IPS-15b (cell line): ENCODE results near the gene ARHGAP42.

Experiments used
- H3K27me3 ChIP-seq: one replicate; pipeline ENCODE4 v1.6.1; 2013; ENCODE audit warnings: low read length; ENCODE audit not compliant: control insufficient read depth, insufficient read depth
- H3K36me3 ChIP-seq: one replicate; pipeline ENCODE4 v1.6.1; 2013; ENCODE audit warnings: low read length; ENCODE audit not compliant: control insufficient read depth, insufficient read depth
- H3K4me1 ChIP-seq: one replicate; pipeline ENCODE4 v1.6.1; 2013; ENCODE audit warnings: mild to moderate bottlenecking, low read length; ENCODE audit not compliant: control insufficient read depth, insufficient read depth
- H3K4me3 ChIP-seq: one replicate; pipeline ENCODE4 v1.5.1; 2013; ENCODE audit warnings: low read depth, low read length
- H3K9ac ChIP-seq: one replicate; pipeline ENCODE4 v1.6.1; 2013; ENCODE audit warnings: low read depth, mild to moderate bottlenecking, low read length
- H3K9me3 ChIP-seq: one replicate; pipeline ENCODE4 v1.6.1; 2013; ENCODE audit warnings: mild to moderate bottlenecking, low read length; ENCODE audit not compliant: control insufficient read depth, insufficient read depth

ARHGAP42 gene

DNA sequence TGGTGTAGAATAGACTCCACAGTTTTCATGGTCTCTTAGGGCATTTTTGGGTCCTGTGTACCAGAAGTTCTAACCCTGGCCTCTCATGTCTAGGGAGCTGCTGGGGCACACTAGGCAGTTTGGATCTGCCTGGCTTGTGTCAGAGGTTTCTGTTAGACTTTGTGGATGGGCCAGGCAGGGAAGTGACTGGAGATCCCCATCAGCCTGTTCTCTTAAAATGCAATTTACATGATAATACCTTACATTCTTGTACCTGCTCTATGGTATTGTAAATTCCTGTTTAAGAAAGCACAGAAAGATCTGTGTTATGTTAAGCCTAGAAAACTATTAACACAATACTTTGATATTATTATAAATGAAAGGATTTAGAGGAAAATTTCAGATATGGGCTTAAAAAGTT is 104.0 kb downstream of the ARHGAP42 start:
- Histone ChIP-seq H3K36me3 (no peaks in the 10 kb centered on the region), H3K27me3 (no peaks in the 10 kb centered on the region), H3K4me1 (peaks cover 17% of the 10 kb centered on the region), H3K9ac (no peak overlapping the region), H3K9me3 (no peaks in the 10 kb centered on the region), H3K4me3 (no peak overlapping the region)

DNA sequence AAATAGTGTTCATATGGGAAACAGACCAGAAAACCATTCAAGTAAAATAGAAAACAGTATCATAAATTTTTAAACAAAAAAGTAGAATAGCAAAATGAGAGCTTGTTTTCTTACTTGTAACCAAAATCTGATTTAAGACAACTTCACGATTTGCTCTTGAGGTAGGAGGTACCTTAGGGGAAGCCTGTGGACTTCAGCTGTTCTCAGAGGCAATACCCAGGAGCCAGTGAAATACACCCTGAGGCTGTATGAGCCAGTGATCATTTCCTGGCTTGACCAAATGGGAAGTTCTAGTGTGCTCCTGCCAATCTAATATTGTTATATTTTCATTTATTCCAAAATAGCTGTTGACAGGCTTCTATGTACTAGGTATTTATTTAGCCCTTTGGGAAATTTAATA is 104.8 kb downstream of the ARHGAP42 start:
- no peaks in the 10 kb centered on the region for H3K27me3 ChIP-seq
- peaks cover 17% of the 10 kb centered on the region for H3K4me1 ChIP-seq
- H3K4me3 ChIP-seq: no peak overlapping the region
- no peaks in the 10 kb centered on the region for H3K9me3 ChIP-seq
- no peaks in the 10 kb centered on the region for H3K36me3 ChIP-seq
- no peak overlapping the region for H3K9ac ChIP-seq

DNA sequence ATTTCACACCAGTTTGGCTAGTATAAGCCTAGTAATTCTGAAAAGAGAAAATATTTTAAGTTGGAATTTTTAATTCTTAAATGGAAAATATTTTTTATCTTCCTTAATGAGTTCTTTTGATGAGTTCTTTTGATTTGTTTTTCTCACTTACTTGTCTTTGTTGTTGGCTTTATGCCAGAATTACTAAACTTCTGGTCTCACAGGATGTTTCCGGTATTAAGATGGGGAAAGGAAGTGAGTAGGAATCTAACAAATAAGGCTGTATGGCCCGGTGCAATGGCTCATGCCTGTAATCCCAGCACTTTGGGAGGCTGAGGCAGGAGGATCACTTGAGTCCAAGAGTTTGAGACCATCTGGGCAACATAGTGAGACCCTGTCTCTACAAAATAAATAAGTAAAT is 106.4 kb downstream of the ARHGAP42 start:
- no peaks in the 10 kb centered on the region for H3K27me3 ChIP-seq
- H3K4me1 ChIP-seq: peaks cover 17% of the 10 kb centered on the region
- no peaks in the 10 kb centered on the region for H3K9me3 ChIP-seq
- H3K4me3 ChIP-seq: no peak overlapping the region
- H3K36me3 ChIP-seq: no peaks in the 10 kb centered on the region
- no peak overlapping the region for H3K9ac ChIP-seq

DNA sequence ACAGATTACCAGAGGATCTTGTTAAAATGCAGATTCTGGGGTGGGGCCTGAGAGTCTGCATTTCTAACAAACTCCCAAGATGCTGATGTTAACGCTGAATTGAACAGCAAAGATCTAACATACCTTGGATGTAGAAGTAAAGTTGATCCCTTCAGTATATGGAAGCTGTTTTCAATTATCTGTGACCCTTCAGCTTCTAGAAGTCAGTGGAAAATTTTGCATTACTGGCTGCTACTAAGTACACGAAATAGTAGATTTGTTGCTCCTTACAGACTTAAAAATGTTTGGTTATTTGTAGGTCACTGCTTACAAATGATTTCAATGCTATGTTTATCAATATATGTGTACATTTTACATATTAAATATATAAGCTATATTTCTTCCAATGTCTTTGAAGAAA is 107.4 kb downstream of the ARHGAP42 start:
- peaks cover 17% of the 10 kb centered on the region for H3K4me1 ChIP-seq
- no peaks in the 10 kb centered on the region for H3K27me3 ChIP-seq
- no peak overlapping the region for H3K9ac ChIP-seq
- H3K4me3 ChIP-seq: no peak overlapping the region
- no peaks in the 10 kb centered on the region for H3K36me3 ChIP-seq
- H3K9me3 ChIP-seq: no peaks in the 10 kb centered on the region

DNA sequence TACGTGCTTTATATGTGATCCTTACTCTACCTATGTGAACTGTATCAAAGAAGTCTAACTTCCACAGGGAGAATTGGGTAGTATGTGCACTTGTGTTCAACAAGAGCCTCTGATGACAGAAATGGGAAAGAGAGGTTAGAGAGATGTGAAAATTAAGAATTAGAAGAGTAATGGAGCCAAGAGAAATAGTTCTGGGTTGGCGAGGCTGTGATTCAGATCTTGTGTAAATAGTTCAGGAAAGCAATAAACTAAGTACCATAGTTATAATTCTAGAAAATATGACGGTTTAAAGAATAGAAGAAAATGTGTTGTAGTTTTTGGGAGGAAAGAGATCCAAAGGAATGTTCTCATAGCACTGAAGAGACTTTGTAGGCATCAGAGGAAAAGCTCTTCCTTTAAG is 112.4 kb downstream of the ARHGAP42 start:
- H3K9ac ChIP-seq: no peak overlapping the region
- H3K4me3 ChIP-seq: no peak overlapping the region
- no peaks in the 10 kb centered on the region for H3K9me3 ChIP-seq
- H3K4me1 ChIP-seq: peaks cover 6% of the 10 kb centered on the region
- H3K27me3 ChIP-seq: no peaks in the 10 kb centered on the region
- no peaks in the 10 kb centered on the region for H3K36me3 ChIP-seq

DNA sequence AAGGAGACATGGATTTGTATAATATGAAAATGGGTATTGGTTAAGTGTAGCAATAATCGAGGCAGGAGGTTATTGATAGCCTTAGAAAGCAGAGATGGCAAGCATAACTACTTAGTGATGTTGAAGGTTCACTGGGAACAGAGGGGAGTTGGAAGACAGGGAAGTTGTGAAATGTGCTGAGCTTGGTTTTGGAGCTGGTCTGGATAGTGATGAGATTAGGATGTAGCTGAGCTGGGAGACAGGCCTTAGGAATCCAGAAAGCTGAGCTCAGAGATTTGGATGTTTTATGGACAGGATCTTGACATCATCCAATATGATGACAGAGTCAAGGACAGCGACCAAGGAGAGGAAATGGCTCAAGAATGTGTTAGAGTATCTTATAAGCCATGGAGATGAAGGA is 113.1 kb downstream of the ARHGAP42 start:
- no peaks in the 10 kb centered on the region for H3K36me3 ChIP-seq
- no peaks in the 10 kb centered on the region for H3K9me3 ChIP-seq
- H3K4me3 ChIP-seq: no peak overlapping the region
- peaks cover 6% of the 10 kb centered on the region for H3K4me1 ChIP-seq
- no peaks in the 10 kb centered on the region for H3K27me3 ChIP-seq
- no peak overlapping the region for H3K9ac ChIP-seq

DNA sequence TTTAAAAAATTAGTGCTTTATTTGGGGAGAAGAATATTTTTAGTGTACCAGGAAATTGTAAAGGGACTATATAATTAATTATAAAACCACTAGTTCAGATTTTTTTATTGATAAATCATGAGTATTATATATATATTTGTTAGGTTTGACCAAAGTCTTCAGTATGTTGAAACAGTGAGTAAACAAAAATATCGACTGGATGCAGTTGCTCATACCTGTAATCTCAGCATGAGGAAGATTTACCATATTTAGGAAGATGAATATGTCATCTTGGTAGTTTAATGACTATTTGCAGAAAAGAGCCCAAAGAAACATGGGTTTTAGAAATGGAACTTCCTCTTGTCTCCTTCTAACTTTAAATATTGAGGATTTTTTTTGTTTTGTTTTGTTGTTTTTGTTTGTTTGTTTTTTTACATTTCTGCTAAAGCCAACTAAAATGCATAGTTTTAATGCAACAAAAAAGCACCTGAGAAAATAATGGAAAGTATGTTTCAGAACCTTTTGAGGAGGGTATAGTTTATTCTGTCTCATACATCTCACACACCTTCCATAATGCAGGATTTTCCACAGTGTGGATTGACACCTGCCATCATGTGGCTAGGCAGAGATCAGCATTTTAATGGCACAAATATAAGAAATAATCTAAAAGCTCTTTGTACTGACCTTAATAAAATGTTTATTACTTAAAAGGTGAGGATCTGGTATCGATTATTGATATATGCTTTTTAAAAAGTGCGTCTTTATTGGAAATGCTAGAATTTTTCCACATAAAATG is 114.3 kb downstream of the ARHGAP42 start:
- no peaks in the 10 kb centered on the region for H3K36me3 ChIP-seq
- no peak overlapping the region for H3K9ac ChIP-seq
- H3K27me3 ChIP-seq: no peaks in the 10 kb centered on the region
- H3K9me3 ChIP-seq: no peaks in the 10 kb centered on the region
- no peak overlapping the region for H3K4me3 ChIP-seq
- peaks cover 6% of the 10 kb centered on the region for H3K4me1 ChIP-seq

DNA sequence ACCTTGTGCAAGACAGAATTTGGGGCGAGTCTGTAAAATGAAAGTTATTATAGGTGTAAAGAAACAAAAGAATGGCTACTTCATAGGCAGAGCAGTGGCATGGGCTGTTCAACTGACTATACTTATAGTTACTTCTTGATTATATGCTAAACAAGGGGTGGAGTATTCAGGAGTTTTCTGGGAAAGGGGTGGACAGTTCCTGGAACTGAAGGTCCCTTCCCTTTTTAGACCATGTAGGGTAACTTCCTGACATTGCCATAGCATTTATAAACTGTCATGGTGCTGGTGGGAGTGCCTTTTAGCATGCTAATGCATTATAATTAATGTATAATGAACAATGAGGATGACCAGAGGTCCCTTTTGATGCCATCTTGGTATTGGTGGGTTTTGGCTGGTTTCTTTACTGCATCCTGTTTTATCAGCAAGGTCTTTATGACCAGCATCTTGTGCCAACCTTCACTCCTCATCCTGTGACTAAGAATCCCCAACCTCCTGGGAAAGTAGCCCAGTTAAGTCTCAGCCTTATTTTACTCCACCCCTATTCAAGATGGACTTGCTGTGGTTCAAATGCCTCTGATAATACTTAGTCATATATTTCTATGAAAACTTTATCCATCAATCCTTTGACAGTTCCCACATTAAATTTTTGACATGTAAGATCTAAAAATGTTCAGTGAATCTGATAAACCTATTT is 118.6 kb downstream of the ARHGAP42 start:
- H3K4me3 ChIP-seq: no peak overlapping the region
- peaks cover 6% of the 10 kb centered on the region for H3K4me1 ChIP-seq
- H3K9me3 ChIP-seq: no peaks in the 10 kb centered on the region
- no peaks in the 10 kb centered on the region for H3K36me3 ChIP-seq
- H3K27me3 ChIP-seq: no peaks in the 10 kb centered on the region
- no peak overlapping the region for H3K9ac ChIP-seq

DNA sequence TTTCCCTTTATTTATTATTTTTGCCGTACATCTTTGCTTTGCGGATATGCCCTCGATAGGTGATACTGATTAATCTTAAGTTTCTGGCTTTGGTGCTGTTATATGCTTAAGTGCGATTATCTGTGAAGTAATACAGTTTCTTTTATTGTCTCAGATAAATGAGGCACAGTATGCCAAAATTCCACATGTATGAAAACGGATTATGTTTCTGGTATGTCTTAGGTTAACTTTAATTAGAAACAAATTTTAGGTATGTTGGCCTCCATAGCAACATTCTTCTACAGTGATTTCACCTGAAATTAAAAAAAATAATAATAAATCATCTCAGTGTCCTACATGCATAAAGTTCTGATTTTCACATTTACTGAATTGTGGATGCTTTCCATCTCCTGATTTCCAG is 119.2 kb downstream of the ARHGAP42 start:
- Histone ChIP-seq H3K9me3 (no peaks in the 10 kb centered on the region), H3K4me3 (no peak overlapping the region), H3K27me3 (no peaks in the 10 kb centered on the region), H3K36me3 (no peaks in the 10 kb centered on the region), H3K4me1 (peaks cover 6% of the 10 kb centered on the region), H3K9ac (no peak overlapping the region)

DNA sequence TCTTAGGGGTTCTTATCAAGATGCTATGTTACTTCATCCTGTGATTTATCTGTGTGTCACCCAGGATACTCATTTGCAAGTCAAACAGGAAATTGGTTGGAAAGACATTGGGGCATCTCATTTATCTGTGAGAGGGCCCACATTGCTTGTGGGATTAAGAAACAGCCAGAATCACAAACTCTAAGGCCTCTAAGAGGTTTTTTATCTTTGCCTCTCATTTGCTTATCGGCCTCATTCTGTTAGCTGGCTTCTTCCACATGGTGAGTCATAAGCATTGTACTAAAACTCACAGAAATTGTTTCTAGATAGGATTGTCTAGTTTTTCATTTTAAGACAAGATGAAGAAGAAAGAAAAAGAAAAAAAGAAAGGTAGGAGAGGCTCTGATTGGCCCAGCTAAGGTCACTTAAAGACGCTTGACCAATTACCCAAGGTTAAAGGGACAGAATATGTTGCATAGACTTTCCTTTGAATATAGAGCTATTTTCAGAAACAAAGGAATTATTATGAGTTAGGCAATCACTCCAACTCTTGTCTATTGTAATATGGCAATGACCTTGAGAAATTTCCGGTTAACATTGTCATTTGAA is 121.9 kb downstream of the ARHGAP42 start:
- Histone ChIP-seq H3K4me1 (no peaks in the 10 kb centered on the region), H3K9me3 (no peaks in the 10 kb centered on the region), H3K27me3 (no peaks in the 10 kb centered on the region), H3K36me3 (no peaks in the 10 kb centered on the region), H3K4me3 (no peak overlapping the region), H3K9ac (no peak overlapping the region)

DNA sequence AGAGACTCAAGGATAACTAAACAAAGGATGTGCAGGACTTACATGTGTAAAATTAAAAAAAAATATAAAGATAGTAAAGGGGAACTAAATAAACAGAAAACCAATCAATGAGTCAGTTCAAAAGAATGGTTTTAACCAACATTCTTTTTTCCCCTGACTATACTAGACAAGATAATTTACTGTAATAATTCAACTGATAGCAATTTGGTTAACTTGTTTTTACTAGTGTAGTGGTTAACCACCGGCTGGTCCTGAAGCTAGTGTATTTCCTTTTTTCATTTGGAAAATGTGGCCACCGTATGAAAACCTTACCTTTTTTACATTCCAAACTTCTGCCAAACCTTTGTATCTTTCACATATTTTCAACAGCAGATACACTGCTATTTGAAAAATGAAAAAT is 123.1 kb downstream of the ARHGAP42 start:
- no peak overlapping the region for H3K4me3 ChIP-seq
- H3K9ac ChIP-seq: no peak overlapping the region
- no peaks in the 10 kb centered on the region for H3K9me3 ChIP-seq
- H3K4me1 ChIP-seq: no peaks in the 10 kb centered on the region
- H3K36me3 ChIP-seq: no peaks in the 10 kb centered on the region
- H3K27me3 ChIP-seq: no peaks in the 10 kb centered on the region

DNA sequence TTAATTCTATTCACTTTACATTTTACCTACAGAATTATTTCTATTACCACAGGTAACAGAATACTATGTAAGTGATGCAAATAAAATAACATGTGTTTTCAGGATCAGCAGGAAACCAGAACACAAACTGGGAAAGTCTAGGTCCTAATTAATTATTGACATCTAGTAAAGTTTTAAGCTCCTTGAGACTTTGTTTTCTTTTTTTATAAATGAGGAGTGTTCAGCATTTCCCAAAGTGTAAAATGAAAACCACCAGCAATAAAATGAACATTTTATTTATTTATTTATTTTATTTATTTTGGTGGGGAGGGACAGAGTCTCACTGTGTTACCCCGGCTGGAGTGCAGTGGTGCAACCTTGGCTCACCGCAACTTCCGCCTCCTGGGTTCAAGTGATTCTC is 123.6 kb downstream of the ARHGAP42 start:
- H3K4me3 ChIP-seq: no peak overlapping the region
- H3K9me3 ChIP-seq: no peaks in the 10 kb centered on the region
- H3K36me3 ChIP-seq: no peaks in the 10 kb centered on the region
- no peak overlapping the region for H3K9ac ChIP-seq
- no peaks in the 10 kb centered on the region for H3K27me3 ChIP-seq
- H3K4me1 ChIP-seq: no peaks in the 10 kb centered on the region
